D341Med (cell line): ENCODE results near the gene PDXP.
"Not testable (repeated sequence)": the region's sequence is repeated elsewhere in the genome, so short reads cannot be mapped to it uniquely, and the experiment has no call there.

Experiments used
- DNase-seq: peaks from one replicate; pipeline ENCODE4 v3.0.0; 2012; ENCODE audit warnings: low spot score

The PDXP gene

GRCh38 chr22:37658133-37659065, at the start of gene PDXP:
Gene PDXP (plus strand): TSS chr22:37658723. CDS start chr22:37658783, 60 bp downstream.
- DNase-seq, result peak; percentile 95

GRCh38 chr22:37609240-37610152, 49.0 kb upstream of the PDXP start:
- no peak for DNase-seq

- not testable (repeated sequence) for DNase-seq
Measured at GRCh38 chr22:37610153-37610475, 48.4 kb upstream of the PDXP start.

- DNase-seq, result no peak
Measured at GRCh38 chr22:37610480-37611129, 47.9 kb upstream of the PDXP start.

- DNase-seq, result no peak
Measured at GRCh38 chr22:37611207-37611606, 47.3 kb upstream of the PDXP start.

DNA sequence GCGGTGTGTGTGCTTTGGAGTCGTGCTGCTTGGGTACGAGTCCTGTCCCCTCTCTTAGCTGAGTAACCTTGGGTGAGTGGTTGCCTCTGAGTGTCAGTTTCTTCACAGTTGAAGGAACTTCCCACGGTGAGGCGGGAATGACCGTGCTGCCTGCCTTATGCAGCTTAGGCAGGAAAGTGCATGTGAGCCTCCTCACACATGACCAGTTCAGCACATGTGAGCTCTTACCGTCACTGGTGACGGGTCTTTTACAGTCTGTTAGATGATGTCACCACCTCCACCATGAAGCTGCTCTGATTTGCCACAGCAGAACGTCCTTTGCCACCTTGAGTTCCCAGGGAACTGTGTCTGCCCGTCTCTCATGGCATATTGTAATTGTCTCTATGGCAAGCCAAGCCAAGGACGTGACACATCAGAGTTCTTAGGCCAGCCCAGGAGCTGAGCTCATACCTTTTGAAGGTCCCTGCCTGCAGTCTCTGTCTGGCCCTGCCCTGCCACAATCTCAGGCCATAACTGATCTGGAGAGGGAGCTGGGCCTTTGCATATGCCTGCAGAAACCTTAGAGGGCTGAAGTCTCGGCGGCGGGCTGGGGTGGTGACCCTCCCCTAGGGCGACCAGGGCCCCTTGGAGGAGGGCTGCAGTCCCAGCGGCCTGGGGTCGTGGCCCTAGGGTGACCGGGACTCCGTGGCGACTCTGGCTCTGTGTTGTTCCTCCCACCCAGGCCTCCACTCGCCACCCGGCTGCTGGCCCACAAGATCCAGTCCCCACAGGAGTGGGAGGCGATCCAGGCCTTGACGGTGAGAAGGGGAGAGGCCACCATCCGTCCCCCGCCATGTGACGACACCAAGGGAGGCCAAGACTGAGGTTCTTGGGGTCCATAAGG, 42.1 kb upstream of the PDXP start:
- DNase-seq, result no peak

DNA sequence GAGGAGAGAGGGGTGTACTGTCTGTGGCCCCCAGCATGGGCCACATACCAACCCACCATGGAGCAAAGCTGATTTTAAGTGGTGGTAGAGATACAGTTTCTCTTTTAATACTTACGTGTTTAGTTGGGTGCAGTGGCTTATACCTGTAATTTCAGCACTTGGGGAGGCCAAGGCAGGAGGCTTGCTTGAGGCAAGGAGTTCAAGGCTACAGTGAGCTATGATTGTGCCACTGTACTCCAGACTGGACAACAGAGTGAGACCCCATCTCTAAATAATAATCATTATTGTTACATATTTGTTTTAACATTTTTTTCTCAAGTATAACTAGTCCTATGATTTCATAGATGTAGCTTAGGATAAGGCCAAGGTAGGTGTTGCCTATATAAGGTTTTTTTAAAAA, 41.1 kb upstream of the PDXP start:
- DNase-seq, result no peak

- DNase-seq, result no peak
Measured at GRCh38 chr22:37618072-37618656, 40.4 kb upstream of the PDXP start.

DNA sequence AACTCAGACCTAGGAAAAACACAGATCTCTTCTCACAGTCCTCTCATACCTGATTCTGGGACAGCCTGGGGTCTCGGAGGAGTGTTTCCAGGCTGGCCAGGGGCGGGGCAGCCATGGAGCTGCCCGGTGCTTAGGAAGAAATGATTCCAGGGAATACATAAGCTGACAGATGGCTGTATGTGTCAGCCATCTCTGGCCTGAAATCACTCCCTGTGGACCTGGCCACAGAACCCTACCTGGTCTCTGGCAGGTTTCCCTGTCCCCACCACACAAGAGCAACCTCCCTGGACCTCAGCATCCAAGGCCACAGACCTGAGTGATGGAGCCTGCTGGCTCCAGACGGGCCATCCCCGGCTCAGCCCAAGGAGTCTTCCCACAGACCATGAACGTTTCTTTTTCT, 39.8 kb upstream of the PDXP start:
- no peak for DNase-seq

- DNase-seq, result no peak
Measured at GRCh38 chr22:37619991-37620390, 38.5 kb upstream of the PDXP start.

DNA sequence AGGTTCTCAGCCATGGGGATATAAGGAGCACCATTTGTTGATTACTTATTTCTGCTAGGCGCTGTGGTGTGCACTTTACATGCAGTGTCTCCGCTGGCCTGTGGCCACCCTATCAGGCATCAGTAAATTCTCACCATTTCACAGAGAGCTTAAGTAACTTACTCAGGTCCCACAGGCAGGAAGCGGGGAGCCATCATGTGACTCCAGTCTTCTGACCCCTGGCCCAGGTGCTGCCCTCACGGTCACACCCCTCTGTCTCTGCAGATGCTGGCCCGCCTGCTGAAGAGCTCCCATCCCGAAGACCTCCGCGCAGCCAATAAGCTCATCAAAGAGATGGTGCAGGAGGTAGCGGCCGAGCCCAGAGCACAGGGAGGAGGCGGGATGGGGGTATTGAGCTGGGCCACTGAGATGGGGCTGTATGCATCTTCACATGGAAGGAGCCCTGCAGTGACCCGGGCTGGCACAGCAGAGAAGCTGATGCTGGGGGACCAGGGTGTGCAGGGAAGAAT, 37.1 kb upstream of the PDXP start:
- no peak for DNase-seq

DNA sequence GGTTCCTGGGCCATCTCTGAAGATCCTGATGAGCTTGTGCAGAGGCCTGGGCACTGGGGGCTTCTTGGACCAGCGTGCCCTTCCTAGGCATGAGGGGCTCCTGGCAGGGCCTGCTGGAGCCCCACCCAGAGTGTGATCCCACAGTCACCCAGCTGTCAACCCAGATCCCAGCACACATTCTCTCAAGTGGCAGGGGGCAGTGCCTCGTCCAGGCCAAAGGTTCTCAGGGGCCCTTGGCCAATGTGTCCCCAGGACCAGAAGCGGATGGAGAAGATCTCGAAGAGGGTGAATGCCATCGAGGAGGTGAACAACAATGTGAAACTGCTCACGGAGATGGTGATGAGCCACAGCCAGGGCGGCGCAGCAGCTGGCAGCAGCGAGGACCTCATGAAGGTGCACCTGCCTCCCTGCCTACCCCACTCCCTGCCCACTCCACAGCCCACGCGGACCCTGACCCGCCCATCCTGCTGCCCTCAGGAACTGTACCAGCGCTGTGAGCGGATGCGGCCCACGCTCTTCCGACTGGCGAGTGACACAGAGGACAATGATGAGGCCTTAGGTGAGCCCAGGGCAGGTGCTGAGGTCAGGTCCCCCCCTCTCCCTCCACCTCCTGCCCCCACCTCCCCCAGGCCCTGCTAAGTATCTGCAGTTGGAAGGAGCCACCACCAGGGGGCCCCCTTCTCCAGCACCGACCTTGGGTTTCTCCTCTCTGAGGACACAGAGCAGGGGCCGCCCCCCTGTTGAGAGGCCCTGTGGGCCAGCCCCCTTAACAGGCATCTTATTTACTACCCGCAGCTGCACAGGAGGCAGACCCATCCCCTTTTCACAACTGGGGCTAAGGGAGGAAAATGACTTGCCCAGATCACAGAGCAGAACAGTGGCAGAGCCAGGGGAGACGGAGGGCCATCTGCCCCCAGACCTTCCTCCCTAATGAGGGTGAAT, 35.2 kb upstream of the PDXP start:
- DNase-seq, result peak; percentile 89

- DNase-seq, result no peak
Measured at GRCh38 chr22:37624017-37624365, 34.5 kb upstream of the PDXP start.

DNA sequence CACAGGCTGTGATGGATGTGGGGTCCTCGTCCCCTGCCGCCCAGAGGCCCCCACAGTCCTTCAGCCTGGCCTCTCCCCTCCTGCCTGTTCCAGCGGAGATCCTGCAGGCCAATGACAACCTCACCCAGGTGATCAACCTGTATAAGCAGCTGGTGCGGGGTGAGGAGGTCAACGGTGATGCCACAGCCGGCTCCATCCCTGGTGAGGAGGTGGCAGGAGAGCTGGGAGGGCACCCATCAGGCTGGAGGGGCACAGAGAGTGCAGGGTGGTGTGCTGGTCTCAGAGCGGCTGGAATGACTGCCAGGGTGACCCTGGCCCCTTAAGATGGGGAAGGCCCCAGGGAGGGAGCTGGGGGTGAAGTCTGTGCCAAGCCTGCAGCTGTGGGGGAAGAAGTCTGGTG, 33.6 kb upstream of the PDXP start:
- no peak for DNase-seq

- DNase-seq, result no peak
Measured at GRCh38 chr22:37625737-37626136, 32.8 kb upstream of the PDXP start.

DNA sequence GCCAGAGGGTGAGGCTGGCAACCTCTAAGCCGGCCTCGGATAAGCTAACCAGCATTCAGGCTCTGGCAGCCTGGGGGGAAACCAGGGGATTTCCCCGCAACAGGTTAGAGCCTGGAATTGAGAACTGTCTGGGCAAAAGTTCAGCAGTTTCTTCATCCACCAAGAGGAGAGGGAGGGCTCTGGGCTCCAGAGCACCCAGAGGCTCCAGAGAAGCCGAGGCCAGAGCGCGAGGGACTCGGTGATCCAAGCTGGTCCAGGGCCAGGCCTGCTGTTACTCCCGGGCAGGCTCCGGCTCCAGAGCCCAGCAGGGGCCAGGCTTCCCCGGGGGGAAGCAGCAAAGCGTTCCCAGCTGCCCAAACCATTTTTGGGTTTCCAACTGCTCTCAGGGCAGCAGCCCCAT, 32.4 kb upstream of the PDXP start:
- DNase-seq, result no peak

DNA sequence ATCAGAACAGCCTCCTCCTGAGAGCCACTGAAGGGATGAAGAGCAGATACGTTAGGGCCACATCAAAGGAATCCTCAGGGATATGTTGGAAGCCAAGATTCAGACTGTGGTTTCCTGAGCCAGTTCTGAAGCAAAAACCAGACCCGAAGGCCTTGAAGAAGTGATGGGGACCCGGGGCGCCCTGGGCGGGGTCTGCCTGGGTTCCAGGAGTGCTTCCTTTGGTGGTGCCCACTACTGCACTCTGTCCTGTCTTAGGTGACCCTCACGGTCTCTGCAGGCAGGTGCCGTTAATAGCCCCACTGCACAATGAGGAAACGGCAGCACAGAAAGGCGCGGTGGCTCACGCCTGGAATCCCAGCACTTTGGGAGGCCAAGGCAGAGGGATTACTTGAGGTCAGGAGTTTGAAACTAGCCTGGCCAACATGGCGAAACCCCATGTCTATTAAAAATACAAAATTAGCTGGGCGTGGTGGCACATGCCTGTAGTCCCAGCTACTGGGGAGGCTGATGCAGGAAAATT, 31.9 kb upstream of the PDXP start:
- no peak for DNase-seq

GRCh38 chr22:37627121-37627520, 31.4 kb upstream of the PDXP start:
- no peak for DNase-seq

DNA sequence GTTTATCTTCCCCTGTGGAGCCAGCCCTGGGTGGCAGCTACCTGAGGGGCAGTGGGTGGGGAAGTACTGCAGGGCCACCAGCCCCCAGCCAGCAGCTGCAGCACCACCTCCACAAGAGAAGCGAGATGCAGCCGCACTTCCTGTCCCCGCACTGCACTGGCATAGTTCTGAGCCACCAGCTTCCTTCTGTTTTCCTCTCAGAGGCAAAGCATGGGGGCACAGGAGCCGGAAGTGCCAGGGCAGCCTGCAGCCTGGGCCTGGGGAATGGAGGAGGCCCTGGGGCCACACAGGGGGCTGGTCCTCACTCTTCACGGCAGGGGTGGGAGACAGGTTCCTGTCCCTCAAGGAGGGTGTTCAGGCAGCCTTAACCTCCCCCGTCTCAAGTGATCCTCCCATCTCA, 31.0 kb upstream of the PDXP start:
- DNase-seq, result no peak

DNA sequence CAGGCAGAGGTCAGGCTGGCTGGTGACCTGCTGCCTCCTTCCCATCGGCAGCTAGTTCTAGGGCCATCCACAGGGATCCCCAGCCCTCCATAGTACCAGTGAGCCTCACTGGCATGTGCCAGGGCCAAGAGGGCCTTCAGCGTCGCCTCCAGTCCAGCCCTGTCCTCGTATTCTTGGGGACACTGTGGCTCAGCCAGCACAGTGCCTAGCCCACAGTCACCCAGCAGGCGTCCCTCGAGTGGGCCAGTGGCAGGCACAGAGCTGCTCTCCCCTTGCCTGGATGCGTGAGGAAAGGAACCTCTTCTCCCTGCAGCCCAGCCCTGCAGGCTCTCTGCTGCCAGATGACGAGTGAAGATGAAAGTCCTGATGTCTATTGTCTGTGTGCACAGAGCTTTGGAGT, 29.7 kb upstream of the PDXP start:
- DNase-seq, result no peak
